ENCODE data around the gene ANAPC15. TPM values are rescaled to one million over a fixed set of nuclear protein-coding genes. Genes with fewer than 3 reads are reported as not detected.
A peak's percentile ranks its signal among the peaks of the same experiment; 100 is the strongest.

ANAPC15 gene
- total and polyA plus RNA-seq, 9 of the 15 experiments (the other 6 are each of a cell fraction or from before 2014, with no cell fraction given) = 53.0 to 254 (median 75.7) TPM

DNA sequence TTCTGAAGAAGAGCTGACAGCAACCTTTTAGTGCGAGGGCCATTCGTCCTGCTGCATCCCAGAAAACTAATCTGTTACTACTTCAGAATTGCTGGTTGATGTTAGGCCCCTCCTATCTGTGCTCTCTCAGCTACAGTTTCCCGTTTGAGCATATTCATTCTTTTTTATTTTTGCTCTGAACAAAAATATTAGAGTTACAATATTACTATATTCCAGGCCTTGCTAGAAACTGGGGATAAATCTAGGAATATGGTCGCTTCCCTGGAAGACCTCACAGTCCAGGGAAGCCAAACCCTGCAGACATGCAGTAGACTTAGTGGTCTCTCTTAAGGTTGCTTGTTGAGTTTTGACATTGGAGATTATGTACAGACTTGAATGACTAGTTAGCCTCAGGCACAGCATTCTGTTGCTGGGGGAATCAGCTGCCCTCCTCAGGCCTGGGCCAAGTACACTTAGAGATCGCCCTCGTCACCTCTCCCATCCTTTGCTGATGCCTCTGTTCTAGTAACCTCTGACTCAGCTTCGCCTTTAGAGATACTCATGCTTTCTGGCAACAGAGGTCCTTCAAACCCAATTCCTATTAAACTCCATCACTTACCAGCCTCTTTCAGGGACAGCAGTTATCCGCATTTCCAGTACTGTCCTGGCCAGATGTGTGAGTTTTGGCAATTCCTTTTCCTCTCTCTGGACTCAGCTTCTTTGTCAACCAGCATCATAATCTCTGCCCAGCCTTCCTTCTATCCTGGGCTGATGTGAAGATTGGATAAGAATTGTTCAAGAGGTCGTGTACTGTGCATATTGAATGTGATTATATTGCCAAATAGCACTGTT is 698 bp upstream of the ANAPC15 start (continued):
- TF ChIP-seq, protein P1, sequence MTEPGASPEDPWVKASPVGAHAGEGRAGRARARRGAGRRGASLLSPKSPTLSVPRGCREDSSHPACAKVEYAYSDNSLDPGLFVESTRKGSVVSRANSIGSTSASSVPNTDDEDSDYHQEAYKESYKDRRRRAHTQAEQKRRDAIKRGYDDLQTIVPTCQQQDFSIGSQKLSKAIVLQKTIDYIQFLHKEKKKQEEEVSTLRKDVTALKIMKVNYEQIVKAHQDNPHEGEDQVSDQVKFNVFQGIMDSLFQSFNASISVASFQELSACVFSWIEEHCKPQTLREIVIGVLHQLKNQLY (CRISPR knock-in tag; conservative IDR thresholded peaks at IDR 0.05) = no peak
- TF ChIP-seq ZNF311 (CRISPR knock-in tag; IDR thresholded peaks at IDR 0.05) (no peak), HNRNPUL1 (IDR thresholded peaks at IDR 0.05; ENCODE audit: low read length) (no peak), SLC30A9 (CRISPR knock-in tag; IDR thresholded peaks at IDR 0.05) (no peak), ARHGAP35 (IDR thresholded peaks at IDR 0.05; ENCODE audit: partially characterized antibody) (no peak), PHTF2 (CRISPR knock-in tag; IDR thresholded peaks at IDR 0.05) (no peak), E2F8 (IDR thresholded peaks at IDR 0.05; ENCODE audit: low read depth, partially characterized antibody) (no peak), PRPF4 (IDR thresholded peaks at IDR 0.05; ENCODE audit: insufficient read depth, low read depth, low read length, poor library complexity, severe bottlenecking) (no peak), TFAM (CRISPR knock-in tag; conservative IDR thresholded peaks at IDR 0.05) (no peak), ZNF398 (CRISPR knock-in tag; IDR thresholded peaks at IDR 0.05) (no peak), CHD2 (IDR thresholded peaks at IDR 0.05; ENCODE audit: low read depth, low read length) (no peak), SMARCA4 (IDR thresholded peaks at IDR 0.05) (peak; percentile 68), ZNF740 (CRISPR knock-in tag; IDR thresholded peaks at IDR 0.05) (no peak), ZNF740 (tag; IDR thresholded peaks at IDR 0.05) (peak in 1 of 2 experiments; percentile 44; a peak in 1 of 4 replicates)
- TF ChIP-seq, protein P2, sequence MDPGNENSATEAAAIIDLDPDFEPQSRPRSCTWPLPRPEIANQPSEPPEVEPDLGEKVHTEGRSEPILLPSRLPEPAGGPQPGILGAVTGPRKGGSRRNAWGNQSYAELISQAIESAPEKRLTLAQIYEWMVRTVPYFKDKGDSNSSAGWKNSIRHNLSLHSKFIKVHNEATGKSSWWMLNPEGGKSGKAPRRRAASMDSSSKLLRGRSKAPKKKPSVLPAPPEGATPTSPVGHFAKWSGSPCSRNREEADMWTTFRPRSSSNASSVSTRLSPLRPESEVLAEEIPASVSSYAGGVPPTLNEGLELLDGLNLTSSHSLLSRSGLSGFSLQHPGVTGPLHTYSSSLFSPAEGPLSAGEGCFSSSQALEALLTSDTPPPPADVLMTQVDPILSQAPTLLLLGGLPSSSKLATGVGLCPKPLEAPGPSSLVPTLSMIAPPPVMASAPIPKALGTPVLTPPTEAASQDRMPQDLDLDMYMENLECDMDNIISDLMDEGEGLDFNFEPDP (CRISPR knock-in tag; IDR thresholded peaks at IDR 0.05) = no peak
